Measurements from ENCODE around the gene GORAB. TPM values are rescaled to one million over a fixed set of nuclear protein-coding genes. Genes with fewer than 3 reads are reported as not detected.

Gene GORAB
- total and polyA plus RNA-seq, 2 of the 13 experiments (the other 11 are each of a cell fraction or from before 2014, with no cell fraction given) = 6.6 to 9.2 TPM

GRCh38 chr1:170531758-170532657, at the start of gene GORAB (continued):
- TF ChIP-seq MLX (CRISPR knock-in tag; IDR thresholded peaks at IDR 0.05) (no peak), NR2C2 (CRISPR knock-in tag; IDR thresholded peaks at IDR 0.05; ENCODE audit: borderline replicate concordance) (peak; percentile 47; the same call in 1 of the 2 replicates), BATF2 (CRISPR knock-in tag; IDR thresholded peaks at IDR 0.05) (no peak), HNRNPLL (IDR thresholded peaks at IDR 0.05; ENCODE audit: low read depth, low read length, poor library complexity, severe bottlenecking) (peak; percentile 74), ZNF503 (CRISPR knock-in tag; IDR thresholded peaks at IDR 0.05) (no peak), CREB1 (IDR thresholded peaks at IDR 0.05) (no peak), CREB1 (CRISPR knock-in tag; IDR thresholded peaks at IDR 0.05) (peak; percentile 67), ZNF784 (CRISPR knock-in tag; IDR thresholded peaks at IDR 0.05; ENCODE audit: borderline replicate concordance) (no peak), ZNF441 (CRISPR knock-in tag; IDR thresholded peaks at IDR 0.05; ENCODE audit: borderline replicate concordance) (0 out of 2 replicates have a peak, but pooled peaks have one; percentile 20), RELA (CRISPR knock-in tag; IDR thresholded peaks at IDR 0.05) (no peak), PRDM10 (CRISPR knock-in tag; IDR thresholded peaks at IDR 0.05; ENCODE audit: low read depth) (no peak; the same call in 1 of the 2 replicates), HOXD1 (CRISPR knock-in tag; IDR thresholded peaks at IDR 0.05) (no peak), ZNF687 (CRISPR knock-in tag; IDR thresholded peaks at IDR 0.05) (peak; percentile 89), ZZZ3 (CRISPR knock-in tag; IDR thresholded peaks at IDR 0.05; ENCODE audit: borderline replicate concordance) (peak; percentile 84; the same call in 1 of the 2 replicates), MAFF (IDR thresholded peaks at IDR 0.05; ENCODE audit: low read depth, low read length) (no peak), CBFB (CRISPR knock-in tag; IDR thresholded peaks at IDR 0.05) (no peak)

Data from HepG2 (cell line).